Testis (tissue), 3 donors: ENCODE data around the gene CCT8L2. TPM values are rescaled to one million over a fixed set of nuclear protein-coding genes. Genes with fewer than 3 reads are reported as not detected.
"Not testable (repeated sequence)": the region's sequence is repeated elsewhere in the genome, so short reads cannot be mapped to it uniquely, and the experiment has no call there.

Experiments used
- DNase-seq: peaks from one replicate; pipeline ENCODE4 v3.0.0-alpha.2; 2019
- H3K27ac ChIP-seq, 2 donors: fragments of 200-600 bp; sonication (generic); one replicate each; pipeline ENCODE4 v1.5.1; 2019
- H3K27me3 ChIP-seq: fragments of 200-600 bp; sonication (generic); one replicate; pipeline ENCODE4 v1.5.1; 2019
- H3K36me3 ChIP-seq: fragments of 200-600 bp; sonication (generic); one replicate; pipeline ENCODE4 v1.5.1; 2017; ENCODE audit warnings: low read depth; ENCODE audit errors: missing control alignments
- H3K4me1 ChIP-seq: fragments of 200-600 bp; sonication (generic); one replicate; pipeline ENCODE4 v1.5.1; 2019
- H3K4me3 ChIP-seq, 2 donors: fragments of 200-600 bp; sonication (generic); one replicate each; pipeline ENCODE4 v1.5.1; 2017 to 2019
- H3K9me3 ChIP-seq: fragments of 200-600 bp; sonication (generic); one replicate; pipeline ENCODE4 v1.5.1; 2017
- POLR2A ChIP-seq: fragments of 450-650 bp; IDR thresholded peaks from one replicate; pipeline ENCODE4 v1.6.1; 2017; ENCODE audit warnings: antibody characterized with exemption, mild to moderate bottlenecking, moderate library complexity
- WGBS, 2 donors: methylation state at CpG; one replicate each; pipeline ENCODE4 v1.1.5; 2018; 5-methylcytosine and 5-hydroxymethylcytosine counted together
- intact Hi-C: fragments of 100-400 bp; cut with DNase I; formaldehyde crosslinking; loops from one replicate; pipeline ENCODE4 v1.15.1; 2023; ENCODE audit warnings: low total_unique reads
- polyA plus RNA-seq: library from polyadenylated mRNA; stranded (reverse); fragments of 350-450 nt; fragmentation: Illumina TruSeq; extraction: RNeasy Lipid Tissue Mini Kit (QIAGEN cat#74804); gene quantifications from one replicate; pipeline ENCODE4 v1.2.3, GENCODE V29; 2014; ENCODE audit warnings: low read depth, low replicate concordance; ENCODE audit not compliant: insufficient read depth
- total RNA-seq, 2 donors: library from RNA; depleted of rRNA; stranded (reverse); fragments of >200 nt; gene quantifications; one replicate each; pipeline ENCODE4 v1.2.3, GENCODE V29; 2016
- TF ChIP-seq, protein P1 (sequence below), 3 experiments: fragments of 450-650 bp in 2 of 3; fragments of 200-600 bp in 1 of 3; sonication (generic) in 1 of 3; IDR thresholded peaks; one replicate each; pipeline ENCODE4 v1.5.1; 2016 to 2019; ENCODE audit warnings: antibody characterized with exemption in 3 of 3, mild to moderate bottlenecking in 2 of 3, moderate library complexity in 1 of 3

Gene CCT8L2
- total and polyA plus RNA-seq, 3 donors from 2014 or later: 7.9 to 39.0 (median 12.7) TPM

DNA sequence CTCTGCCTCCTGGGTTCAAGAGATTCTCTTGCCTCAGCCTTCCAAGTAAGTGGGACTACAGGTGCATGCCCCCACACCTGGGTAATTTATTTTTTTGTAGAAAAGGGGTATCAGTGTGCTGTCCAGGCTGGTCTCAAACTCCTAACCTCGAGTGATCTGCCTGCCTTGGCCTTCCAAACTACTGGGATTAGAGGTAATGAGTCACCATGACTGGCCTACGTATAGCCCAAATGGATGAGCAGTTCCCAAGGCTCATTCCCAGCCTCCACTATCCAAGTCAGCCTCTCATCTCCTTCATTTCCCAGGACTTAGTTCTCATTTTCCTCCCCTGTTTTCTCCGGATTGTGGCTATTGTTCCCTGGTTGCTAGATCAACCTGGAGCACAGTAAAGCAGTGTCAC, 5.6 kb downstream of the CCT8L2 start:
- WGBS, 2 donors: 69 to 77% methylated on average over 3 of the region's 3 CpGs
- intact Hi-C loops: no loop called here

GRCh38 chr22:16586170-16586569, 6.4 kb downstream of the CCT8L2 start:
- H3K27me3 ChIP-seq: no peaks in the 10 kb centered on the region
- no peak overlapping the region for H3K4me3 ChIP-seq
- no peak overlapping the region for H3K27ac ChIP-seq
- 77 to 100% methylated on average over 2 of the region's 2 CpGs for whole genome bisulfite sequencing, 2 donors
- H3K36me3 ChIP-seq: no peaks in the 10 kb centered on the region
- no peaks in the 10 kb centered on the region for H3K9me3 ChIP-seq
- no peak for DNase-seq
- TF ChIP-seq, protein P1, sequence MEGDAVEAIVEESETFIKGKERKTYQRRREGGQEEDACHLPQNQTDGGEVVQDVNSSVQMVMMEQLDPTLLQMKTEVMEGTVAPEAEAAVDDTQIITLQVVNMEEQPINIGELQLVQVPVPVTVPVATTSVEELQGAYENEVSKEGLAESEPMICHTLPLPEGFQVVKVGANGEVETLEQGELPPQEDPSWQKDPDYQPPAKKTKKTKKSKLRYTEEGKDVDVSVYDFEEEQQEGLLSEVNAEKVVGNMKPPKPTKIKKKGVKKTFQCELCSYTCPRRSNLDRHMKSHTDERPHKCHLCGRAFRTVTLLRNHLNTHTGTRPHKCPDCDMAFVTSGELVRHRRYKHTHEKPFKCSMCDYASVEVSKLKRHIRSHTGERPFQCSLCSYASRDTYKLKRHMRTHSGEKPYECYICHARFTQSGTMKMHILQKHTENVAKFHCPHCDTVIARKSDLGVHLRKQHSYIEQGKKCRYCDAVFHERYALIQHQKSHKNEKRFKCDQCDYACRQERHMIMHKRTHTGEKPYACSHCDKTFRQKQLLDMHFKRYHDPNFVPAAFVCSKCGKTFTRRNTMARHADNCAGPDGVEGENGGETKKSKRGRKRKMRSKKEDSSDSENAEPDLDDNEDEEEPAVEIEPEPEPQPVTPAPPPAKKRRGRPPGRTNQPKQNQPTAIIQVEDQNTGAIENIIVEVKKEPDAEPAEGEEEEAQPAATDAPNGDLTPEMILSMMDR (IDR thresholded peaks at IDR 0.05): no peak
- no peak for TF ChIP-seq POLR2A
- no peaks in the 10 kb centered on the region for H3K4me1 ChIP-seq
- intact Hi-C loops: no loop called here

More for the DNA sequence above, 5.6 kb downstream of the CCT8L2 start:
- Histone ChIP-seq H3K27me3 (no peaks in the 10 kb centered on the region), H3K9me3 (no peaks in the 10 kb centered on the region), H3K4me1 (no peaks in the 10 kb centered on the region), H3K36me3 (no peaks in the 10 kb centered on the region), H3K27ac (no peak overlapping the region), H3K4me3 (no peak overlapping the region)
- no peak for DNase-seq
- TF ChIP-seq, protein P1 (IDR thresholded peaks at IDR 0.05): no peak
- TF ChIP-seq POLR2A: no peak

DNA sequence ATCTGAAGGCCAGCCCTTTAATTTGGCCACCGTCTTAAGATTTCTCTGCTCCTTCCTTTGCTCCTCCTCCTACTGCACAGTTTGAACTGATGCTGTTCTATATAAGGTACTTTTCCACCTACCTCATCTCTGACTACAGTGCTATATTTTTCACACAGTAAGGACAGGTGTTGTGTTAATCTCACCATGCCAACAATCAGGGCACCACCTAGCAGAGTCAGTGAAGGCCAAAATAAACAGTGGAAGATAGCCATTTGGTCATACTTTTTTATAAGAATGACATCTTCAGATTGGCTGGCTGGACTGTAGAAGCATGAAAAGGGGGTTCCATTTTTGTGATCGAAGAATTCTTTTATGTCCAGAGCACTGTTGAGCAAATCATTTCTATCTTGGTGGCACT, 11.7 kb downstream of the CCT8L2 start:
- H3K27me3 ChIP-seq, H3K4me1 ChIP-seq, intact Hi-C loops, DNase-seq, H3K27ac ChIP-seq, H3K9me3 ChIP-seq, H3K36me3 ChIP-seq, H3K4me3 ChIP-seq: not testable (repeated sequence)
- WGBS, 2 donors: 74% methylated on average over 1 of the region's 2 CpGs

GRCh38 chr22:16569240-16569834, 23.3 kb downstream of the CCT8L2 start:
- H3K27me3 ChIP-seq, H3K9me3 ChIP-seq, H3K27ac ChIP-seq, DNase-seq, H3K36me3 ChIP-seq, H3K4me3 ChIP-seq, H3K4me1 ChIP-seq, intact Hi-C loops: not testable (repeated sequence)
- WGBS, 2 donors: 67 to 86% methylated on average over 2 of the region's 2 CpGs

DNA sequence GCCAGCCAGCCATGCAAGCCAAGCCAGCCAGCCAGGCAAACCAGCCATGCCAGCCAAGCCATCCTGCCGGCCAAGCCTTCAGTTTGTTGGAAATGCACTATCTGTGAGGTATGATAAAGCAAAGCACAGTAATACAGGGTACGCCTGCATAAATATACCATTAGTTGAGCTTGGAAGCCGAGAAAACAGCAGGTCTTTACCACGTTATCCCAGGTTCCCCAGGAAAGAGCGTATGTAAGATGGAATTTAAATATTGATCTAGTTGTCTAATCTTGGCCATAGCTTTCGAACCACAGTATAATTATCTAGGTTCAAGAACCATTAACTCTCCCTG, 24.2 kb downstream of the CCT8L2 start:
- H3K4me1 ChIP-seq: no peaks in the 10 kb centered on the region
- H3K27ac ChIP-seq: no peak overlapping the region
- no peak for DNase-seq
- H3K4me3 ChIP-seq: no peak overlapping the region
- H3K36me3 ChIP-seq: no peaks in the 10 kb centered on the region
- intact Hi-C loops: no loop called here
- TF ChIP-seq, protein P1 (IDR thresholded peaks at IDR 0.05): no peak
- no peak for TF ChIP-seq POLR2A
- H3K27me3 ChIP-seq: no peaks in the 10 kb centered on the region
- WGBS, 2 donors: 89 to 92% methylated on average over 5 to 6 of the region's 6 CpGs
- H3K9me3 ChIP-seq: no peaks in the 10 kb centered on the region

DNA sequence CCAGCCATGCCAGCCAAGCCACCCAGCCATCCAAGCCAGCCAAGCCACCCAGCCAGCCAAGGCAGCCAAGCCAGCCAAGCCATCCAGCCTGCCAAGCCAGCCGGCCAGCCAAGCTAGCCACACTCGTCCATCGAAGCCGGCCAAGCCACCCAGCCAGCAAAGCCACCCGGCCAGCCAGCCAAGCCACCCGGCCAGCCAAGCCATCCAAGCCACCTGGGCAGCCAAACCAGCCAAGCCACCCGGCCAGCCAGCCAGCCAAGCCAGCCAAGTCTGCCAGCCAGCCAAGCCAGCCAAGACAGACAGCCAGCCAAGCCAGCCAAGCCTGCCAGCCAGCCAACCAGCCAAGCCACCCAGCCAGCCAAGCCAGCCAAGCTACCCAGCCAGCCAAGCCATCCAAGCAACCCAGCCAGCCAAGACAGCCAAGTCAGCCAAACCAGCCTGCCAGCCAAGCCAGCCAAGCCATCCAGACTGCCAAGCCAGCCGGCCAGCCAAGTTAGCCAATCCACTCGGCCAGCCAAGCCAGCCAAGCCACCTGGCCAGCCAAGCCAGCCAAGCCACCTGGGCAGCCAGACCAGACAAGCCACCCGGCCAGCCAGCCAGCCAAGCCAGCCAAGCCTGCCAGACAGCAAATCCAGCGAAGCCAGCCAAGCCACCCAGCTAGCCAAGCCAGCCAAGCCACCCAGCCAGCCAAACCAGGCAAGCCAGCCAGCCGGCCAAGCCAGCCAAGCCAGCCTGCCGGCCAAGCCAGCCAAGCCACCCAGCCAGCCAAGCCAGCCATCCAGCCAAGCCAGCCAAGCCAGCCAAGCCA, 24.8 kb downstream of the CCT8L2 start:
- H3K4me3 ChIP-seq, H3K4me1 ChIP-seq, H3K9me3 ChIP-seq, H3K36me3 ChIP-seq, H3K27me3 ChIP-seq, intact Hi-C loops, DNase-seq, H3K27ac ChIP-seq: not testable (repeated sequence)
- WGBS, 2 donors: 90% methylated on average over 12 of the region's 13 CpGs; no CpG with 5 or more reads in 1 of the 2 donors

- H3K27ac ChIP-seq, H3K4me3 ChIP-seq, H3K36me3 ChIP-seq, intact Hi-C loops, H3K27me3 ChIP-seq, H3K4me1 ChIP-seq, H3K9me3 ChIP-seq, DNase-seq: not testable (repeated sequence)
- WGBS, 2 donors: 52 to 82% methylated on average over 2 to 6 of the region's 7 CpGs
Measured at GRCh38 chr22:16566421-16567151, 26.0 kb downstream of the CCT8L2 start.

DNA sequence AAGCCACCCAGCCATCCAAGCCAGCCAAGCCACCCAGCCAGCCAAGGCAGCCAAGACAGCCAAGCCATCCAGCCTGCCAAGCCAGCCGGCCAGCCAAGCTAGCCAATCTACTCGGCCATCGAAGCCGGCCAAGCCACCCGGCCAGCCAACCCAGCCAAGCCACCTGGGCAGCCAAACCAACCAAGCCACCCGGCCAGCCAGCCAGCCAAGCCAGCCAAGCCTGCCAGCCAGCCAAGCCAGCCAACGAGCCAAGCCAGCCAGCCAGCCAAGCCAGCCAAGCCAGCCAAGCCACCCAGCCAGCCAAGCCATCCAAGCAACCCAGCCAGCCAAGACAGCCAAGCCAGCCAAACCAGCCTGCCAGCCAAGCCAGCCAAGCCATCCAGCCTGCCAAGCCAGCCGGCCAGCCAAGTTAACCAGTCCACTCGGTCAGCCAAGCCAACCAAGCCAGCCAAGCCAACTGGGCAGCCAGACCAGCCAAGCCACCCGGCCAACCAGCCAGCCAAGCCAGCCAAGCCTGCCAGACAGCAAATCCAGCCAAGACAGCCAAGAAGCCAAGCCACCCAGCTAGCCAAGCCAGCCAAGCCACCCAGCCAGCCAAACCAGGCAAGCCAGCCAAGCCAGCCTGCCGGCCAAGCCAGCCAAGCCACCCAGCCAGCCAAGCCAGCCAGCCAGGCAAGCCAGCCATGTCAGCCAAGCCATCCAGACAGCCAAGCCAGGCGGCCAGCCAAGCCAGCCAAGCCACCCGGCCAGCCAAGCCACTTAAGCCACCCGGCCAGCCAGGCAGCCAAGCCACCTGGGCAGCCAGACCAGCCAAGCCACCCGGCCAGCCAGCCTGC, 26.8 kb downstream of the CCT8L2 start:
- H3K4me3 ChIP-seq, H3K4me1 ChIP-seq, DNase-seq, intact Hi-C loops, H3K9me3 ChIP-seq, H3K36me3 ChIP-seq, H3K27ac ChIP-seq, H3K27me3 ChIP-seq: not testable (repeated sequence)
- WGBS, 2 donors: 91% methylated on average over 15 of the region's 15 CpGs; no CpG with 5 or more reads in 1 of the 2 donors
